ENCODE data around the gene ARMH3.

DNA sequence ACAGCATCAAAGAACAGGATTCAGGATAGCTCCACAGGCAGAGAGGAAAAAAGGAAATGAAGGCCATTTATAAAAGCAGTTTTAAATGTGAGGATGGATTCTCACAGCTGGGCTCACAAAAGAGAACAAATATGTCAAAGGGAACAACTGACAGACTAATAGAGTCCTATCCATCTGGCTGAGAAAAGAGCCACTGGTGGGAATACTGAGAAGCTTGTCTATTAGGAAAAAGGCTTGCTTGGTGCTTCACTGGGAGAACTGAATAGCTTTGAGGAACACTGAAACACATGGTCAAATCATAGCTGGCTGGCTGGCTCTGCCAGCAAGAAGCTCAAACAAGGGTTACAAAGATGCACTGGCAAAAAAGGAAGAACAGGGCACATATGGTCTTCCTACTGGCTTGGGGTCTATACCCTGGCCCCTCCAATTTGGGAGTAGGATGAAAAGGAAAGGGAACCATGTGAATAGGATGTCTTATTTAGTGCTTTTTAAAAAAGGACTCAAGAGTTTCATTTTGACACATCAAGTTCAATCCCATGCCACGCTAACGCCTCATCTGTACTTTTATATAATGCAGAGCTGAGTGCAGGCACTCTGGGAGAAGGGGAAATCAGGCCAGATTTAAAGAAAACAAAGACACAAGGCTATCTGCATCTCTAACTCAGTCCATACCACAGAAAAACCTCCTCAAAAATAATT, 167.6 kb downstream of the ARMH3 start:
- TF ChIP-seq CTCF (IDR thresholded peaks at IDR 0.05) (no peak), SIN3A (IDR thresholded peaks at IDR 0.05; ENCODE audit: borderline replicate concordance, insufficient read depth, low read depth, low read length) (no peak)

Measured in Panc1 (cell line).